Neutrophil (primary cell): ENCODE data around the gene POM121L12.

ENCODE experiments used
- H3K27ac ChIP-seq: fragments of 200-600 bp; sonication (generic); 2 replicates; pipeline ENCODE4 v1.5.1; 2016; ENCODE audit warnings: mild to moderate bottlenecking, moderate library complexity
- H3K27me3 ChIP-seq: fragments of 200-600 bp; sonication (generic); 2 replicates; pipeline ENCODE4 v1.6.0; 2016; ENCODE audit warnings: mild to moderate bottlenecking
- H3K36me3 ChIP-seq: fragments of 200-600 bp; sonication (generic); 2 replicates; pipeline ENCODE4 v1.5.1; 2017
- H3K4me1 ChIP-seq, 2 experiments: fragments of 200-600 bp in 1 of 2; sonication (generic) in 1 of 2; 1 replicate in 1 of 2; 2 replicates in 1 of 2; pipeline versions ENCODE4 v1.5.1 to v1.6.1; 2013 to 2016; ENCODE audit warnings: low read depth in 1 of 2, low read length in 1 of 2, mild to moderate bottlenecking in 1 of 2, moderate library complexity in 1 of 2; ENCODE audit not compliant: control insufficient read depth in 1 of 2, insufficient read depth in 1 of 2
- H3K4me3 ChIP-seq, 2 experiments: fragments of 200-600 bp in 1 of 2; sonication (generic) in 1 of 2; 1 replicate in 1 of 2; 2 replicates in 1 of 2; pipeline ENCODE4 v1.5.1; 2013 to 2016; ENCODE audit warnings: low read depth in 1 of 2, low read length in 1 of 2, mild to moderate bottlenecking in 1 of 2, moderate library complexity in 1 of 2
- H3K9me3 ChIP-seq: fragments of 200-600 bp; sonication (generic); 2 replicates; pipeline ENCODE4 v1.5.1; 2016
- CTCF ChIP-seq: fragments of 200-600 bp; sonication (generic); IDR thresholded peaks from 2 replicates; pipeline ENCODE4 v1.5.1; 2016; ENCODE audit warnings: antibody characterized with exemption

Gene POM121L12

GRCh38 chr7:53070883-53071282 lies 35.5 kb downstream of the POM121L12 start:
- no peak for TF ChIP-seq CTCF
- H3K27ac ChIP-seq, result no peak overlapping the region
- no peaks in the 10 kb centered on the region for H3K4me1 ChIP-seq

More at GRCh38 chr7:53070883-53071282, 35.5 kb downstream of the POM121L12 start:
- Histone ChIP-seq H3K27me3 (no peaks in the 10 kb centered on the region), H3K36me3 (no peaks in the 10 kb centered on the region), H3K9me3 (no peaks in the 10 kb centered on the region), H3K4me3 (no peak overlapping the region)
